ENCODE results near the gene SPRY1.

DNA sequence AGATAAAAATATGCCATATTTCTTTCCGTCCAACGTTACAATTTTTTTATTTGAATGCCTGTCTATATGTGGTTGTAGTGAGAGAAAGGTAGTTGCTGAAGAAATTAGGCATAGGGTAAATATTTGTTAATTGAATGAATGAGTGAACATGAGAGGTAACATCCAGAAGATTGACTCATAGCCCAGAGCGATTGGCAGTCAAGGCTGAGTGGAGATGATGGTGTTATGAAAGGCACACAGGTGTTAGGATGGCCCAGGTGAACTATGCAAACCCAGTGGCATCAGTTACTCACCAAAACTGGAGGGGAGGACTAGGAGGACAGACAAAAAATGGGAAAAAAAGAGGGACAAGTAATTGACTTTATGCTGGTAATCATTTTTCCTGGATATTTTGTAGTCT, 31.7 kb upstream of the SPRY1 start:
- TF ChIP-seq, protein P1, sequence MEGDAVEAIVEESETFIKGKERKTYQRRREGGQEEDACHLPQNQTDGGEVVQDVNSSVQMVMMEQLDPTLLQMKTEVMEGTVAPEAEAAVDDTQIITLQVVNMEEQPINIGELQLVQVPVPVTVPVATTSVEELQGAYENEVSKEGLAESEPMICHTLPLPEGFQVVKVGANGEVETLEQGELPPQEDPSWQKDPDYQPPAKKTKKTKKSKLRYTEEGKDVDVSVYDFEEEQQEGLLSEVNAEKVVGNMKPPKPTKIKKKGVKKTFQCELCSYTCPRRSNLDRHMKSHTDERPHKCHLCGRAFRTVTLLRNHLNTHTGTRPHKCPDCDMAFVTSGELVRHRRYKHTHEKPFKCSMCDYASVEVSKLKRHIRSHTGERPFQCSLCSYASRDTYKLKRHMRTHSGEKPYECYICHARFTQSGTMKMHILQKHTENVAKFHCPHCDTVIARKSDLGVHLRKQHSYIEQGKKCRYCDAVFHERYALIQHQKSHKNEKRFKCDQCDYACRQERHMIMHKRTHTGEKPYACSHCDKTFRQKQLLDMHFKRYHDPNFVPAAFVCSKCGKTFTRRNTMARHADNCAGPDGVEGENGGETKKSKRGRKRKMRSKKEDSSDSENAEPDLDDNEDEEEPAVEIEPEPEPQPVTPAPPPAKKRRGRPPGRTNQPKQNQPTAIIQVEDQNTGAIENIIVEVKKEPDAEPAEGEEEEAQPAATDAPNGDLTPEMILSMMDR (IDR thresholded peaks at IDR 0.05) = no peak
- no peak for TF ChIP-seq POLR2A (IDR thresholded peaks at IDR 0.05)
